Hepatocyte (in vitro differentiated cells): ENCODE measurements around the gene ZSCAN23.

Source experiments
- CTCF ChIP-seq: fragments of 200-600 bp; sonication (generic); IDR thresholded peaks from 2 replicates; pipeline ENCODE4 v1.5.1; 2016; ENCODE audit warnings: antibody characterized with exemption, mild to moderate bottlenecking; ENCODE audit not compliant: poor library complexity
- EZH2 ChIP-seq: fragments of 200-600 bp; sonication (generic); IDR thresholded peaks from 2 replicates; pipeline ENCODE4 v1.6.1; 2016; ENCODE audit warnings: antibody characterized with exemption, mild to moderate bottlenecking, borderline replicate concordance

- TF ChIP-seq CTCF, result peak; percentile 73
- no peak for TF ChIP-seq EZH2
Measured at GRCh38 chr6:28399350-28400121, 43.8 kb downstream of the ZSCAN23 start, which contains the start of gene ZSCAN12.
